ENCODE results near the gene MRPS24.

Gene MRPS24

GRCh38 chr7:43877968-43878864, 8.9 kb upstream of the MRPS24 start:
- DNase-seq (ENCODE audit: low read depth), result no peak

DNA sequence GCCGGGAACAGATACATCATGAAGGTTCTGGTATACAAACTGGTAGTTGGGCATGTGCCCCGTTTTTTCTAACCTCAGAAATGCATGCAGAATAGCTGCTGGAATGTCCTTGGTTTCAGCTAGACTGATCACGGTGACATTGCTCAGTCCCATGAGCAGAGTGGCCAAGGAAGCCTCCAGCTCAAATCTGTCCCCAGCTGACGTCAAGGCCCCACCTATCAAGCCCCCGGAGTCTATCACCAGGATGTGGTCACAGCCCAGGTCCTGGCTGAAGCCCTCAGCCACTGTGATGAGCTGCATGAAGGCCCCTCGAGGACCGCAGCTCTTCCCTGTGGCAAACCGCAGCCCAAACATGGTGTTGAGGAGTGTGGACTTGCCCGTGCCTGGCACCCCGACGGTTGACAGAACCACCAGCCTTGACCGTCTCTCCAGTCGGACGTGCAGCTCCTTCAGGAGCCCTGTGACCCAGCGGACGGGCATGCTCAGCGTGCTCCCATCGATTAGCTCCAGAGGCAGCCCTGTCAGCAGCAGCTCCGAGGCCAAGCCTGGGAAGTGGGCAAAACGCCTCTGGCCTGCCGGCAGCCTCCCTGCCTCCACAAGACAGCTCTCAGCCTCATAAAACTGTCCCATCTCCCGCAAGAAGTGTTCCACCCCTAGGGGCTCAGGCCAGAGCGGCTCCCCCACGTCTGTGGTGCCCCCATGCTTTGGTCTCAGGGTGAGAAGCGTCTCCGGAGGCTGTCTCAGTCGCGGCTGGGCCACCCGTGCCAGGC, 7.8 kb upstream of the MRPS24 start:
- no peak for DNase-seq (ENCODE audit: low read depth)

DNA sequence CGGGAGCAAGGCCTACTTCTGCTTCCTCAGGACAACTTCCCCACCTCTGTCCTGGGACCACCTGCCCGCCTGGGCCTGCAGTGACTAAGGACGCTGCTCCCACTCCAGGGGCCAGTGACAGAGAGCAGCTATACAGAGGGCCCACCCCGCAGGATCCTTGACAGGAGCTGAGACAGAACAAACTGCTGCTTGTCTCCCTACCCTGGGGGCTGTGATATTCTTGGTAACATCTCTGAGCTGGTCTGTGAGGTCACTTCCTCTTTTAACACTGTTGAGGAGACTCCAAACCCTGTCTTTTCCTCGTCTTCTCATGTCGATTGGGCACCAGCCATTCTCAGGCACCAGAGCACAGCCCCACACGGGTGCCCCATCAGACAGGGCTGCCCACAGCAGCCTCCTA, 6.9 kb upstream of the MRPS24 start:
- DNase-seq (ENCODE audit: low read depth), result no peak

GRCh38 chr7:43873300-43873699, 4.0 kb upstream of the MRPS24 start:
- DNase-seq (ENCODE audit: low read depth), result peak; percentile 94

DNA sequence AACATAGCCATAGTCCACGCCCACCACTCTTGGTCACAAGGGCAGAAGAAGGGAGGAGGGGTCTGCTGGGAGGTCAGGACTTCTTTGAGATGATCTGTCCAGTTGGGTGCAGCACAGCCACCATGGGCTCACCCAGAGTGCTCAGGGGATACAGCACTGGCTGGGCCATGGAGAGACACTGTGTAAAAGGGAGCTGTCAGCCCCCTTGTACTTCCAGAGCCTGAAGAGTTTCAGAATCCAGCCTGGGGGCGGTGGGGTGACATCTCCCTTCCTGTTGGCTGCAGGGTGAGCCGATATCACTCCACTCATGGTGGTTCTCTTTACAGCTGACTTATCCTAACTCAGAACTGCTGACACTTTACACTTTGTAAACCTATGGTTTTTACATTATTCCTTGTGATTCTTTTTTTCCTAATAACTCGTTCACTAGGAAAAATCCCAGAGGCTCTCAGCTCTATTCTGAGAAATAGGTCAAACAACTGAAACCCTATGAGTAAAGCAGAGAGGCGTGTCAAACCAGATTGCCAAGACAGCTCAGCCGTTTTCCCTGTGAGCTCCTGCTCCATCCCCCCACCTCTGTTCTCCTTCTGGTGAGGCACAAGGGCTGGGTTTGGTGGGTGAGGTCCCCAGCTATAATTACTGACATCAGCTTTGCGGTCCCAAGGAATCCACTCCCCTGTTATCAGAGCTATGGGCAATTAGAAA, 3.2 kb upstream of the MRPS24 start:
- peak; percentile 90 for DNase-seq (ENCODE audit: low read depth)

- no peak for DNase-seq (ENCODE audit: low read depth)
Measured at GRCh38 chr7:43871064-43871463, 1.7 kb upstream of the MRPS24 start.

DNA sequence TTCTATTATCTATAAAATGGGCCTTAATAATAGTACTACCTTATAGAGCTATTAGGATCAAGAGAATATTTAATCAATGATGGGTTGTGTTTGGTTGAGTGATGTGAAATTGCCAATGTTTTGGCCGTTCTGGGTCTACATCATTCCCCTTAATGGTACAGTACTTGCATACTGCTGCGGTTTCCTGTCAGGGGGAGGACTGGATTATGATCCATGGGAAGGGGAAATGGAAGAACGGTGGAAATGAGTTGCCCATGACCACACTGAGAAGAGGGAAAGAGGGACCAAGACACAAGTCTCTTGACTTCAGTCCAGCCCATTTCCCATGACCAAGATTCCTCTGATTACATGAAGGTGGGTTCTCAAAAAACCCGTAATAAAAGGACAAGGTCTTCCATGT, 999 bp upstream of the MRPS24 start:
- peak; percentile 71 for DNase-seq (ENCODE audit: low read depth)

GRCh38 chr7:43869867-43870240, 537 bp upstream of the MRPS24 start:
- DNase-seq (ENCODE audit: low read depth), result peak; percentile 99

- DNase-seq (ENCODE audit: low read depth), result no peak
Measured at GRCh38 chr7:43868681-43869005, 674 bp downstream of the MRPS24 start.

DNA sequence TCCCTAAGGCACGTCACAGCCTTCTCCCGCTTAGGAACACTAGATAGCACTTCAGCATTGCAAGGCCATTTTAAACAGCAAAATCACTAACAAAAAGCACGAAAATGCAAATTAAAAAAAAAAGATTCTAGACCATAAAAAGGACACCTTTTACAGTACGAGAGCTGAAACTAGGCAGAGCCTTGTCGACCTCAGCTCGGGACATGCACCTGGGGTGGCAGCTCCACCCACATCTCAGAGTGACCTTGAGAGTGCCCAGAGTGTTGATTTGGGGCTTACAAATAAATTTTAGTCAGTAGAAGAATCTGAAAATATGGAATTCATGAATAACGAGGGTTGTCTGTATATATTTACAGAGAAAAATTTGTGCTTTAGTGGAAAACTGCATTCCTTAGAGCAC, 1.1 kb downstream of the MRPS24 start:
- DNase-seq (ENCODE audit: low read depth), result no peak

GRCh38 chr7:43865277-43865676, 4.0 kb downstream of the MRPS24 start:
- DNase-seq (ENCODE audit: low read depth), result no peak

- no peak for DNase-seq (ENCODE audit: low read depth)
Measured at GRCh38 chr7:43864126-43864525, 5.2 kb downstream of the MRPS24 start.

GRCh38 chr7:43856996-43857395, 12.3 kb downstream of the MRPS24 start:
- peak; percentile 78 for DNase-seq (ENCODE audit: low read depth)

DNA sequence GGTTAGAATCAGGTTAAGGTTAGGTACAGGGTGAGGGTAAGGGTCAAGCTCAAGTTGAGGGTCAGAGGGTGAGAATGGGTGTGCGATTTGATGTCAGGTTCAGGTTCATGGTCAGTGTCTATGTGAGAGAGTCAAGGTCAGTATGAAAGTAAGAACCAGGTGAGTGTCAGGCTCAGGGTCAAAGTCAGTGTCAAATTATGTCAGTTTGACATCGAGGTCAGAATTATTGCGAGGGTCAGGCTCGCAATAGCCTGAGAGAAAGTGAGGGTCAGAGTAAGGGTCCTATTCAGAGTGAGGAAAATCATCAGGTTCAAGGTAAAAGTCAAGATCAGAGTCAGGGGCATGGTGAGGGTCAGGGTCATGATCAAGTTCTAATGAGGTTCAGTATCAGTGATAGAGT, 13.0 kb downstream of the MRPS24 start:
- DNase-seq (ENCODE audit: low read depth), result no peak

DNA sequence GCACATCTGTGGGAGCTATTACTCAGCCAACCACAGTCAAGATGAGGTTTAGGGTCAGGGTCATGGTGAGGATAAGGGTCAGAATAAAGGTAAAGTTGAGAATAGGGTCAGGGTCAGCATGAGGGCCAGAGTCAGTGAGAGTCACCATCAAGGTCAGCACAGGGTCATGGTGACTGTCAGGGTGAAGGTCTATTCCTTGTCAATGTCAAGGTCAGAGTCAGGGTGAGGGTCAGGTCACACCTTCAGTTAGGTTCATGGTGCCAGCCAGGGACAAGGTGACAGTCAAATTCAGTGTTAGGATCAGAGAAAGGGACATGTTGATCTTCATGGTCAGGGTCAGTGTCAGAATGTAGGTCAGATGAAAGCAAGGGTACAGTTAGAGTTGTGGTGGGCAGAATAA, 14.1 kb downstream of the MRPS24 start:
- DNase-seq (ENCODE audit: low read depth), result no peak

DNA sequence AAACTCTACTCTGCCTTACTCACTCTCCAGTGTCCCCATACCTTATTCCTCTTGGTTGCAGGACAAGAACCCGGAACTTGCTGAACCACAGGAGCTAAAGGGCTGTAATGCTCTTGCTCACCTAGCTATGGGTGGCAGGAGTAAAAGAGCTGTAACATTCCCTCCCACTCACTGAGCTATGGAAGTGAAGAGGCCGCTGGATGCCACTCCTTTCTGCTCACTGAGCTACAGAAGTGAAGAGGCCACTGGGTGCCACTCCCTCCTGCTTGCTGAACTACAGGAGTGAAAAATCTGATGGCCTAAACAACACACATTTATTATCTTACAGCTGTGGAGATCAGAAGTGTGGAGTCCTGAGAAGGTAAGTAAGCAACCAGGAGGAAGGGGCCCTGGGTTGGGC, 17.5 kb downstream of the MRPS24 start:
- no peak for DNase-seq (ENCODE audit: low read depth)

- peak; percentile 20 for DNase-seq (ENCODE audit: low read depth)
Measured at GRCh38 chr7:43850348-43851116, 18.8 kb downstream of the MRPS24 start.

GRCh38 chr7:43849047-43849446, 20.3 kb downstream of the MRPS24 start:
- no peak for DNase-seq (ENCODE audit: low read depth)

GRCh38 chr7:43847496-43847895, 21.8 kb downstream of the MRPS24 start:
- DNase-seq (ENCODE audit: low read depth), result peak; percentile 70

DNA sequence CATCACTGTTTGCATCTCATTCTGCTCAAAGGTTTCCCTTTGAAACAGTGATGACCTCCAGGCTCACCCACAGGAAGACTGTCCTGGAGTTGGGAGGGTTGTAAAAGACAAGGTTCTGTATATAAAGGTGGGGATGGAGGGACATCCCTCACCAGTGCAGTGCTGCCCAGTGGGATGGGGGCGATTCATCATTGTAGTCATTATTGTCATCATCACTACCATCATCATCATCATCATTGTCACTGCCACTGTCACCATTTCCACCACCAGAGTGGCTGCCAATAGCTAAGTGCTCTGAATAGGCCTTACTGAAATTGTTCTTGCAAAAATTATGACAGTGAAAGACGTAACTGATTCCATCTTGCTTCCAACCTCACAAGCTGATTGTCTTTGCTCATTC, 24.7 kb downstream of the MRPS24 start:
- no peak for DNase-seq (ENCODE audit: low read depth)

- peak; percentile 46 for DNase-seq (ENCODE audit: low read depth)
Measured at GRCh38 chr7:43844257-43844656, 25.1 kb downstream of the MRPS24 start.

DNA sequence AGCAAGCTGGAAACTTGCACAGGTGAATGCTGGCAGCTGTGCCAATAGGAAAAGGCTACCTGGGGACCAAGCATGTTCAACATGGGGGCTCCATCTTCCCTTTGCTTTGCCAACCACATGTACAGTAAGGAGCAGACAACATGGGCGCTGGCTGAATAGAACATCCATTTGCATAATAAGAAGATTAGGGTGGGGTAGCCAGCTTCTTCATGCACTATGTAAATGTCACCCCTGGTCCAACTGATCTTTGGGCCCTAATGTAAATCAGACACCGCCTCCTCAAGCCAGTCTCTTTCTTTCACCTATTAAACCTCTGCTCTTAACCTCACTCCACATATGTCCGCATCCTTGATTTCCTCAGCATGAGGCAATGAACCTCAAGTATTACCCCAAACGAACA, 26.0 kb downstream of the MRPS24 start:
- DNase-seq (ENCODE audit: low read depth), result no peak
